ENCODE results near the gene ZNF793. TPM values are rescaled to one million over a fixed set of nuclear protein-coding genes. Genes with fewer than 3 reads are reported as not detected.

The ZNF793 gene
- total RNA-seq, 1 experiment from 2014 or later: 1.6 TPM

DNA sequence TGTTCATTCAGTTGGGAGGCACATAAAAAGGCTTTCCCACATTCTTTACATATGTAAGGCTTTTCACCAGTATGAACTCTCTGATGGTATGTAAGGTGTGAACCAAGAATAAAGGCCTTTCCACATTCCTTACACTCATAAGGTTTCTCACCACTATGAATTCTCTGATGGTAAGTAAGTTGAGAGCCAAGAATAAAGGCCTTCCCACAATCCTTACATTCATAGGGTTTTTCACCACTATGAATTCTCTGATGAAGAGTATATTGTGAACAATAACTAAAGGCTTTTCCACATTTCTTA is 58.6 kb downstream of the ZNF793 start:
- no peak for DNase-seq (ENCODE audit: low read depth)

DNA sequence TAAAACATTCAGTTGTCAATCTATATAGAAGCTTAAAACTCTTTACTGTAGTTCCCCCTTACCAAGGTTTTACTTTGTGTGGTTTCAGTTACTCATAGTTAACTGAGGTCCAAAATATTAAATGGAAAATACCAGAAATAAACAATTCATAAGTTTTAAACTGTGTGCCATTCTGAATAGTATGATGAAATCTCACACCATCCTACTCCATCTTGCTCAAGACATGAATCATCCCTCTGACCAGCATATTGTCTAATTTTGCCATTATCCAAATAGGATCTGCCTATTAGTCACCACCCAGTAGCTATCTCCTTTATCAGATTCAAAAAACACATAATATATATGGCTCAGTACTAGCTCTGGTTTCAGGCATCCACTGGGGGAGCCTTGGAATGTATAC is 65.5 kb downstream of the ZNF793 start:
- peak; percentile 59 for DNase-seq (ENCODE audit: low read depth)

DNA sequence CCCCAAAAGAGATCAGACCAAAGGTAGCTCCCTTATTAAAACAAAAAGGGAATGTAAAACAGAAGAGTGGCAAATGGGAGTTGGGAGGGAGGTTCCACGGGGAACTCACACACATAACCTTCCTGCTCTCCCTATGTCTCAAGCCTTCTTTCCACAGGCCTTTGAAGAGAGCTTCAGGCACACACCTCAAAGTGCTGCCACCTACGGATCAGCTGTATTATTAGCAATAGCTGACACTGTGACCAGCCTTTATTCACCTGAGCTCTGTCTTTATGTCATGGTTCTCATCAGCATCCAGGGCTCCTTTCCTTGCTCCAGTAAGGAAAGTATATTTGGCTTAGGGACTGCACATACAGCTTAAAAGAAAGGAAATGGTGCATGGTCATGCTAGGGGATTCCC is 76.6 kb downstream of the ZNF793 start:
- DNase-seq (ENCODE audit: low read depth): no peak

Other genes with a start within 250 kb of the ZNF793 start
- gene ZNF527, start 135.8 kb upstream of the ZNF793 start, total RNA-seq (2014; rRNA removed): 4.4 and 5.7 TPM in 2 replicates
- 8.6 and 9.2 TPM in 2 replicates for gene ZNF569, start 39.5 kb upstream of the ZNF793 start, total RNA-seq (2014; rRNA removed)
- 5.4 and 8.4 TPM in 2 replicates for gene ZNF570, start 37.6 kb upstream of the ZNF793 start, total RNA-seq (2014; rRNA removed)
- 2.4 and 3.2 TPM in 2 replicates for gene ZNF571, start 87.9 kb downstream of the ZNF793 start, total RNA-seq (2014; rRNA removed)
- gene ZNF540, start 87.9 kb downstream of the ZNF793 start, total RNA-seq (2014; rRNA removed): 0.19 and 0.34 TPM in 2 replicates
- 19.1 and 21.3 TPM in 2 replicates for gene ZFP30, start 148.5 kb downstream of the ZNF793 start, total RNA-seq (2014; rRNA removed)
- gene ZNF607, start 212.8 kb downstream of the ZNF793 start, total RNA-seq (2014; rRNA removed): 4.7 and 6.1 TPM in 2 replicates

Data from LHCN-M2 (cell line).